MM.1S (cell line): ENCODE results near the gene PIP4K2A.

Experiments
- DNase-seq: peaks from one replicate; pipeline ENCODE4 v3.0.0-alpha.2; 2015
- H2AFZ ChIP-seq: fragments of 300-600 bp; sonication (generic); 2 replicates; pipeline ENCODE4 v1.6.0; 2016; ENCODE audit warnings: antibody characterized with exemption, low read length
- H3F3A ChIP-seq: fragments of 300-600 bp; sonication (generic); 2 replicates; pipeline ENCODE4 v1.6.1; 2016; ENCODE audit warnings: mild to moderate bottlenecking, antibody characterized with exemption, low read length, moderate library complexity, mixed read lengths; ENCODE audit not compliant: insufficient read depth
- H3K27ac ChIP-seq: fragments of 300-600 bp; sonication (generic); 2 replicates; pipeline ENCODE4 v1.5.1; 2016; ENCODE audit warnings: mild to moderate bottlenecking, low read length
- H3K27me3 ChIP-seq: fragments of 300-600 bp; sonication (generic); replicated peaks from 2 replicates; pipeline ENCODE4 v1.6.0; 2016; ENCODE audit warnings: low read length; ENCODE audit not compliant: insufficient read depth
- H3K36me3 ChIP-seq: fragments of 300-600 bp; sonication (generic); replicated peaks from 2 replicates; pipeline ENCODE4 v1.6.1; 2016; ENCODE audit warnings: mild to moderate bottlenecking, low read length, mixed read lengths; ENCODE audit not compliant: insufficient read depth
- H3K4me1 ChIP-seq: fragments of 300-600 bp; sonication (generic); 2 replicates; pipeline ENCODE4 v1.6.1; 2016; ENCODE audit warnings: low read length, mixed read lengths
- H3K4me2 ChIP-seq: fragments of 300-600 bp; sonication (generic); 2 replicates; pipeline ENCODE4 v1.6.0; 2016; ENCODE audit warnings: low read depth, low read length
- H3K4me3 ChIP-seq: fragments of 300-600 bp; sonication (generic); 2 replicates; pipeline ENCODE4 v1.5.1; 2016; ENCODE audit warnings: low read length, mixed read lengths
- H3K79me2 ChIP-seq: fragments of 300-600 bp; sonication (generic); 2 replicates; pipeline ENCODE4 v1.6.1; 2016; ENCODE audit warnings: mixed run types, low read length, mixed read lengths
- H3K9ac ChIP-seq: fragments of 300-600 bp; sonication (generic); 2 replicates; pipeline ENCODE4 v1.6.1; 2016; ENCODE audit warnings: low read length, mixed read lengths
- H3K9me2 ChIP-seq: fragments of 300-600 bp; sonication (generic); replicated peaks from 2 replicates; pipeline ENCODE4 v1.6.1; 2016; ENCODE audit warnings: mild to moderate bottlenecking, low read length, mixed read lengths; ENCODE audit not compliant: insufficient read depth
- H3K9me3 ChIP-seq: fragments of 300-600 bp; sonication (generic); replicated peaks from 2 replicates; pipeline ENCODE4 v1.6.1; 2016; ENCODE audit warnings: mild to moderate bottlenecking, low read length, mixed read lengths; ENCODE audit not compliant: insufficient read depth
- H4K20me1 ChIP-seq: fragments of 300-600 bp; sonication (generic); 2 replicates; pipeline ENCODE4 v1.6.1; 2016; ENCODE audit warnings: mild to moderate bottlenecking, low read length, moderate library complexity, mixed read lengths; ENCODE audit not compliant: insufficient read depth
- CTCF ChIP-seq: fragments of 300-600 bp; sonication (generic); IDR thresholded peaks from 2 replicates; pipeline ENCODE4 v1.5.1; 2016; ENCODE audit warnings: antibody characterized with exemption, low read length, mixed read lengths
- EZH2 ChIP-seq: fragments of 300-600 bp; sonication (generic); optimal IDR thresholded peaks from 2 replicates; pipeline ENCODE3; 2017; ENCODE audit warnings: low read depth, mild to moderate bottlenecking, antibody characterized with exemption, low read length, mixed read lengths
- EZH2phosphoT487 ChIP-seq: fragments of 300-600 bp; sonication (generic); IDR thresholded peaks from 2 replicates; pipeline ENCODE4 v1.6.1; 2018; ENCODE audit warnings: antibody characterized with exemption, low read length

PIP4K2A gene

GRCh38 chr10:22635650-22636049 is 78.7 kb downstream of the PIP4K2A start:
- Histone ChIP-seq H3K36me3 (no peaks in the 10 kb centered on the region), H3F3A (peaks cover 5% of the 10 kb centered on the region), H3K4me3 (no peak overlapping the region), H3K9me3 (no peaks in the 10 kb centered on the region), H3K9ac (no peak overlapping the region), H3K4me1 (peaks cover 13% of the 10 kb centered on the region), H4K20me1 (no peaks in the 10 kb centered on the region), H2AFZ (no peak overlapping the region), H3K4me2 (no peak overlapping the region), H3K27me3 (no peaks in the 10 kb centered on the region), H3K9me2 (no peaks in the 10 kb centered on the region), H3K27ac (no peak overlapping the region), H3K79me2 (peaks cover 78% of the 10 kb centered on the region)
- no peak for DNase-seq
- TF ChIP-seq EZH2phosphoT487 (no peak), CTCF (no peak), EZH2 (no peak)

DNA sequence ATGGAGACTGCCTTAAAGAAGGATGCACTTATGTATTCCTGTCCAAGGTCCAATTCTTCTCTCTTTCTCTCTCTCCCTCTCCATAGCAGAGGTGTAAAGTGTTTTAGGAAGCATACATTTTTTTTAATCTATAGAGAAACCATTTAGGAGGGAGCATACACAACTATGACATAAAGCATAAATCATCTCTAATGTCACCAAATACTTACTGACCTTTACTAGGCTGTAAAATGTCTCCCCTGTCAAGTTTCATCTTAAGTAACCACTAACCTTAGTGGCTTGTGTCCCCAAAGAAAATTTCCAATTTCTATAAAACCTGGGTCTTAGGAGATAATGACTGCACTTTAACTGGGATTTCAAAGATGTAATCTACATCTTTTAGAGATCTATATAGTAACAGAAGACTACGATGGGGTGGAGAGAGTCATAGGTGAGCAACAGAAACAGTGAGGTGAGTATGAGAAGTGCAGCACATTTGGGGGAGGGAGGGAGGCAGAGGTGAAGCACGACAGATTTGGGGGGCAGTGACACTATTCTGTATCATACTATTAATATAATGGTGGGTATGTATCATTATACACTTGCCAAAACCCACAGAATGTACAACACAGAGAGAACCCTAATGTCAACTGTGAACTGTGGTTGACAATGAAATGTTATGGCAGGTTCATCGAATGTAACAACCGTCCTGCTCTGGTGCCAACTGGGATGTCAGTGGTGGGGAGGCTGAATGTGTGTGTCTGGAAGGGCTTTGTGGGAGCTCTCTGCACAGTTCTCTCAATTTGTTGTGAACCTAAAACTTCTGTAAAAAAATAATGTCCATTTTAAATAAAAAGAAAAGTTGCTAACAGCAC is 79.5 kb downstream of the PIP4K2A start:
- TF ChIP-seq EZH2, result no peak
- Histone ChIP-seq H3K79me2 (peaks cover 74% of the 10 kb centered on the region), H3F3A (peaks cover 12% of the 10 kb centered on the region)

GRCh38 chr10:22634093-22634492 is 80.3 kb downstream of the PIP4K2A start:
- Histone ChIP-seq H3F3A (peaks cover 19% of the 10 kb centered on the region), H3K79me2 (peaks cover 76% of the 10 kb centered on the region), H3K27me3 (no peaks in the 10 kb centered on the region), H3K36me3 (no peaks in the 10 kb centered on the region), H2AFZ (no peak overlapping the region), H4K20me1 (no peaks in the 10 kb centered on the region), H3K4me2 (no peak overlapping the region), H3K27ac (no peak overlapping the region), H3K9me2 (no peaks in the 10 kb centered on the region), H3K9ac (no peak overlapping the region), H3K4me3 (no peak overlapping the region), H3K9me3 (no peaks in the 10 kb centered on the region), H3K4me1 (peaks cover 18% of the 10 kb centered on the region)
- TF ChIP-seq EZH2, result no peak
- TF ChIP-seq EZH2phosphoT487, result no peak
- no peak for TF ChIP-seq CTCF
- no peak for DNase-seq

More for the DNA sequence above, 79.5 kb downstream of the PIP4K2A start:
- no peaks in the 10 kb centered on the region for H3K27me3 ChIP-seq
- DNase-seq, result no peak
- no peak overlapping the region for H3K27ac ChIP-seq
- no peaks in the 10 kb centered on the region for H3K9me2 ChIP-seq
- no peak overlapping the region for H3K4me3 ChIP-seq
- no peaks in the 10 kb centered on the region for H3K36me3 ChIP-seq
- no peak overlapping the region for H3K4me2 ChIP-seq
- no peak overlapping the region for H2AFZ ChIP-seq
- no peak overlapping the region for H3K9ac ChIP-seq
- H4K20me1 ChIP-seq, result no peaks in the 10 kb centered on the region
- peaks cover 13% of the 10 kb centered on the region for H3K4me1 ChIP-seq
- H3K9me3 ChIP-seq, result no peaks in the 10 kb centered on the region

GRCh38 chr10:22633528-22633927 is 80.8 kb downstream of the PIP4K2A start:
- Histone ChIP-seq H3K27ac (no peak overlapping the region), H2AFZ (no peak overlapping the region), H3K79me2 (peaks cover 76% of the 10 kb centered on the region), H3K9me2 (no peaks in the 10 kb centered on the region), H3F3A (peaks cover 22% of the 10 kb centered on the region), H3K9me3 (no peaks in the 10 kb centered on the region), H3K4me3 (no peak overlapping the region), H3K27me3 (no peaks in the 10 kb centered on the region), H3K4me1 (peaks cover 23% of the 10 kb centered on the region), H3K9ac (no peak overlapping the region), H3K36me3 (no peaks in the 10 kb centered on the region), H4K20me1 (no peaks in the 10 kb centered on the region), H3K4me2 (no peak overlapping the region)
- no peak for DNase-seq
- TF ChIP-seq EZH2, result no peak
- TF ChIP-seq CTCF, result no peak
- no peak for TF ChIP-seq EZH2phosphoT487
